Activated gamma-delta T cell treated with anti-CD3 and anti-CD28 coated beads, Interleukin-2, amount 50 U/mL, for 16 hours (primary cell): Measurements from ENCODE around the gene HIPK1.
A peak's percentile ranks its signal among the peaks of the same experiment; 100 is the strongest.

Experiments used
- DNase-seq: peaks from one replicate; pipeline ENCODE4 v3.0.0-alpha.2; 2020; ENCODE audit warnings: low read depth

HIPK1 gene

GRCh38 chr1:113913887-113914664 is 15.0 kb upstream of the HIPK1 start:
- no peak for DNase-seq

DNA sequence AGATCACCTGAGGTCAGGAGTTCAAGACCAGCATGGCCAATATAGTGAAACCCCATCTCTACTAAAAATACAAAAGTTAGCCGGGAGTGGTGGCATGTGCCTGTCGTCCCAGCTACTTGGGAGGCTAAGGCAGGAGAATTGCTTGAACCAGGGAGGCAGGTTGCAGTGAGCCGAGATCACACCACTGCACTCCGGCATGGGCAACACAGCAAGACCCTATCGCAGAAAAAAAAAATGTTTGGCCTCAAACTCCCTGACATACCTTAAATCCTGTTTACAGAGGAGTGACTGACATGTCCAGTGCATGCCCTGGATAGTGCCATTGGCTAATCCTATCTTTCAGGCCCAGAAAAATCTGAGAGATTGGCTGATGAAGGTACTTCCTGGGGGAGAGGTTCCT is 12.2 kb upstream of the HIPK1 start:
- no peak for DNase-seq

DNA sequence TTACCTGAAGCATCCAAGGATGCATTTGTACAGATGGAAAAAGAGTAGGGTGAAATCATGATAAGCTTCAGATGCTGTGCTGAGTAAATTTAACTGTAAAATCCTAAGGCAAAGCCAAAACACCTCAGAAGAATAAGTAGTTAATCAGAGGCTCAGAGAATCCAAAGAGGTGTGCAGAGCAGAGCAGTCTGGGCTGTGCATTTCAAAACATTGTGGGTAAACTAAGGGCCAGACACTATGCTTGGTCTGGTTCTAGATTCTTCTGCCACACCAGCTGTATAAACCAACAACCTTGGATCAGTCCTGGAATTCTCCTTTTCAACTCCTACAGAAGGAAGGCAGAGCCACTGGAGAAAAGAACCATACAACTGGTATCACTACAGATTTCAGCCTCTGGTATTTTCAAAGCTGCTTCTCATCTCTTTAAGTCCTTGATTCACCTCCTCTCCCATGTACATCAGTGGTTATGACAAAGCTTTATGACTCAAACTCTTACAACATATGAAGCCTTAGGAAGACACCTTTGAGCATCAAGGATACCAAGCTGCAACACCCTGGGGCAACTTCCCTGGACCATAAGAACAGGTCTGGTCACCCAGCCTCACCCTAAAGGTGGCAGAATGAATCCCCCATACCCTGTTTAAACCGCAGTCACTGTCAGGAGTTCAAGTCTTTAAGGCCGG is 11.6 kb upstream of the HIPK1 start:
- no peak for DNase-seq

DNA sequence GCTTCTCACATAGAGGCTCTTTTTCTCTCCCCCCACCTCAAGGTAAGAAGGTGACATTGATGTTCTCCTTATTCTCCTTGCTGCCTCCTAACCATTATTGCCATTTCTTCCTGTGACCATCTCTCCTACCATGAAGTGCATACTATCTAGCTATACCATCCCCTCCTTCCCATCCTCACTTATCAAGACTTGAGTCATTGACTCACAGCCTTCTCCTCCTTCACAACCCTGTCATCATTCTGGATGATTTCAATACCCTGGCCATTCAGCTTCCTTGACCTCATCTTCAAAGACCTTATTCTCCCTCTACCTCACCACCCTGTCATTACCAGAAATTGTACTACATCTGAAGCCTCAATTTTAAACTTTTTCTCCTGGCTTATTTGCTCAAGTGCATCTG is 10.9 kb upstream of the HIPK1 start:
- DNase-seq: no peak

GRCh38 chr1:113922957-113923356 is 6.2 kb upstream of the HIPK1 start:
- DNase-seq: no peak

- DNase-seq: no peak
Measured at GRCh38 chr1:113924473-113924872, 4.7 kb upstream of the HIPK1 start.

GRCh38 chr1:113928187-113928930 is 765 bp upstream of the HIPK1 start:
- no peak for DNase-seq

- DNase-seq: peak; percentile 50
Measured at GRCh38 chr1:113929750-113930498, 800 bp downstream of the HIPK1 start.

- peak; percentile 59 for DNase-seq
Measured at GRCh38 chr1:113930499-113931161, 1.5 kb downstream of the HIPK1 start.

DNA sequence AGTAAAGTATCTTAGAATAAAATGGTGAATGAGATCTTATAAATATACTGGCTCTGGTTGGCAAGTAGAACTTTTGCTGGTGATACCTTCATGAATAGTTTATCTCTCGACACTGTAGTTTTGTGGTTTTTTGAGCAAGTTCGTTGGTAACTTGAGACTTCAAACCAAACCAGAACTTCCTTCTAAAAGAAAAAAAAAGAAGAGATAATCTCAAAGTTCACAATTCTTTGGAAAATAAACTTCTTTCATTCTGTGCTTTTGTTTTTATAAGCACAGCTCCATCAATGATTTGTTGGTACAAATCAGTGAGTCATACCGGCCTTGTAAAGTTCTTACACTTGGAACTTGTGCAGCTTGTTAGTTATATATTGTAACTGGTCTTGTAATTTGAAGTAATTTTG is 2.3 kb downstream of the HIPK1 start:
- DNase-seq: no peak

- no peak for DNase-seq
Measured at GRCh38 chr1:113934006-113934405, 4.9 kb downstream of the HIPK1 start.

- DNase-seq: no peak
Measured at GRCh38 chr1:113934511-113935055, 5.5 kb downstream of the HIPK1 start.

- no peak for DNase-seq
Measured at GRCh38 chr1:113935176-113935575, 6.1 kb downstream of the HIPK1 start.

GRCh38 chr1:113935970-113936369 is 6.8 kb downstream of the HIPK1 start:
- DNase-seq: no peak

DNA sequence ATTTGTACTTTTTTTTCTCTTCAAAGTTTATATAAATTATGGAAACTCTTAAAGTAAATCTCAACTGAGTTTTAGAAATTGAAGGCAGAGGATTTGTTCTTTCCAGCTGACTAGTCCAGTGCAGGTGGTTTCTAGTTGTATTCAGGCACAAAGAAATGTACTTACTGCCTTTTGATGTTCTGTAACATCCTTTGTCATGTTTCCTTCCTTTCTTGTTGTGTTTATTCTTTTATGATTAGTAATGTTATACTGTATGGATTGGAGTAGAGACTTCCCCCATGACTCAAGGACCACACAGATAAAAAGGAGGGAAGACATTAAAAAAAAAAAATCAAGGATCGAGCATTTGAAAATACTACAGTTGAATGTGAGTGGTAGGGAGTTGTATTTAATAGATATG is 8.0 kb downstream of the HIPK1 start:
- no peak for DNase-seq

GRCh38 chr1:113938192-113938591 is 9.1 kb downstream of the HIPK1 start:
- DNase-seq: no peak

GRCh38 chr1:113940365-113941244 is 11.5 kb downstream of the HIPK1 start:
- DNase-seq: no peak

DNA sequence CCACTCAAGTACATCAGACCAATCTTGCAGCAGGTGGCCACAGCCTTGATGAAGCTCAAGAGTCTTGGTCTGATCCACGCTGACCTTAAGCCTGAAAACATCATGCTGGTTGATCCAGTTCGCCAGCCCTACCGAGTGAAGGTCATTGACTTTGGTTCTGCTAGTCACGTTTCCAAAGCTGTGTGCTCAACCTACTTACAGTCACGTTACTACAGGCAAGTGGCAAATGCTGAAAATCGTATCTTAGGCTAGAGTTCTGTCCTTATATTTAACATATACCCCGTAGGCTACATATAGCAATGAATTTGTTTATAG is 12.1 kb downstream of the HIPK1 start:
- DNase-seq: no peak

DNA sequence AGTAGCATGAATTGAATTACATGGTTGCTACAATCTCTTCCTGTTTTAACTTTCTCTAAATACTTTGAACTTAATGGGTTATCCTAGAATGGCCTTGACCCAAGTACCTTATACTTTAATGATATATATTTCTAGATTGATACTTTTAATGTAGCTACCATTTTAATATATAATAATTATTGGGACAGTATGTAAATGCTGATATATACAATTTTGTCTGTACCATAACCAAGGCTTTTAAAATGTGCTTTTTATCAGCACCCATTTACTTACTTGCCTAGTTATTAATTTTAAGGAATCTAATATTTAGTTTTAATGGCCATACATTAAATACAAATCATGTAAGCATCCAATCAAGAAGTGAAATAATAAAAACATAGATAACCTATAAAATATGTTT is 13.4 kb downstream of the HIPK1 start:
- no peak for DNase-seq

DNA sequence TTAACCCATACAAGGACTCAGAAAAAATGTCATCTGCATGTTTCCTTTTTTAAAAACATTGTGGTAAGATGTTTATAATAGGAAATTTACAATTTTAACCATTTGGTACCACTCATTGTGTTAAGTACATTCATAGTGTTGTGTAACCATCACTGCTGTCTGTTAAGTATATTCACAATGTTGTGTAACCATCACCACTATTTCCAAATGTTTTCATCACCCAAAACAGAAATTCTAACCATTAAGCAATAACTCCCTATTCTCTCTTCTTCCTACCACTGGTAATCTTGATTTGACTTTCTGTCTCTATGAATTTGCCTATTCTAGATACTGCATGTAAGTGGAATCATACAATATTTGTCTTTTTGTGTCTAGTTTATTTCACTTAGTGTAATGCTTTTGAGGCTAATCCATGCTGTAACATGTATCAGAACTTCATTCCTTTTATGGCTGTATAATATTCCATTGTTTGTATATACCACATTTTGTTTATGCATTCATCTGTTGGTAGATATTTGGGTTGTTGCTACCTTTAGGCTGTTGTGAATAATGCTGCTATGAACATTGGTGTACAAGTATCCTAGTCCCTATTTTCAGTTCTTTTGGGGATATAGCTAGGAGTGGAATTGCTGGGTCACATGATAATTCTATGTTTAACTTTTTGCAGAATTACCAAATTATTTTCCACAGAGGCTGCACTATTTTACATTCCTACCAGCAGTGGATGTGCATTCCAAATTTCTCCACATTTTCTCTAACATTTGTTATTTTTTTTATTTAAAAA is 14.1 kb downstream of the HIPK1 start:
- no peak for DNase-seq
